NCI-H2029 treated with DMSO at 0.1 percent for 48 hours (cell line): ENCODE results near the gene POLR2J3.
"Not testable (repeated sequence)": the region's sequence is repeated elsewhere in the genome, so short reads cannot be mapped to it uniquely, and the experiment has no call there.

Source experiments
- DNase-seq: peaks from one replicate; lab custom pipeline; 2025; lab: John Stamatoyannopoulos, UW

The POLR2J3 gene

GRCh38 chr7:102572261-102573239, at the start of gene POLR2J3:
Gene POLR2J3 (minus strand): TSS chr7:102572583. CDS start chr7:102572521, 62 bp downstream.
- DNase-seq: not testable (repeated sequence)

GRCh38 chr7:102618122-102618521, 45.7 kb upstream of the POLR2J3 start:
- DNase-seq: not testable (repeated sequence)

GRCh38 chr7:102616507-102617125, 44.2 kb upstream of the POLR2J3 start, which contains the start of gene RASA4:
Gene RASA4 (minus strand): TSS chr7:102616756. CDS start chr7:102616689, 67 bp downstream.
- DNase-seq: not testable (repeated sequence)

GRCh38 chr7:102615930-102616329, 43.5 kb upstream of the POLR2J3 start:
- not testable (repeated sequence) for DNase-seq

GRCh38 chr7:102614873-102615272, 42.5 kb upstream of the POLR2J3 start:
- DNase-seq: not testable (repeated sequence)

- DNase-seq: not testable (repeated sequence)
Measured at GRCh38 chr7:102614346-102614697, 41.9 kb upstream of the POLR2J3 start.

- DNase-seq: not testable (repeated sequence)
Measured at GRCh38 chr7:102613575-102614345, 41.4 kb upstream of the POLR2J3 start.

GRCh38 chr7:102611675-102612325, 39.4 kb upstream of the POLR2J3 start:
- DNase-seq: not testable (repeated sequence)

- DNase-seq: not testable (repeated sequence)
Measured at GRCh38 chr7:102611013-102611674, 38.8 kb upstream of the POLR2J3 start.

- not testable (repeated sequence) for DNase-seq
Measured at GRCh38 chr7:102610441-102610840, 38.1 kb upstream of the POLR2J3 start.

GRCh38 chr7:102609734-102610133, 37.4 kb upstream of the POLR2J3 start:
- DNase-seq: not testable (repeated sequence)

GRCh38 chr7:102606848-102607247, 34.5 kb upstream of the POLR2J3 start:
- DNase-seq: not testable (repeated sequence)

- DNase-seq: not testable (repeated sequence)
Measured at GRCh38 chr7:102604431-102605145, 32.2 kb upstream of the POLR2J3 start.

GRCh38 chr7:102602317-102602716, 29.9 kb upstream of the POLR2J3 start:
- not testable (repeated sequence) for DNase-seq

- DNase-seq: not testable (repeated sequence)
Measured at GRCh38 chr7:102599699-102600098, 27.3 kb upstream of the POLR2J3 start.

- DNase-seq: not testable (repeated sequence)
Measured at GRCh38 chr7:102596036-102596435, 23.7 kb upstream of the POLR2J3 start.

GRCh38 chr7:102593637-102594334, 21.4 kb upstream of the POLR2J3 start:
- not testable (repeated sequence) for DNase-seq

GRCh38 chr7:102592477-102593019, 20.2 kb upstream of the POLR2J3 start:
- not testable (repeated sequence) for DNase-seq

GRCh38 chr7:102589857-102590256, 17.5 kb upstream of the POLR2J3 start:
- not testable (repeated sequence) for DNase-seq
